Upper lobe of left lung (tissue), 4 donors: ENCODE results near the gene GPD1L.

Source experiments
- CTCF ChIP-seq, 6 experiments: fragments of 450-650 bp in 4 of 6; fragments of 200-600 bp in 2 of 6; sonication (generic) in 2 of 6; IDR thresholded peaks; one replicate each; pipeline ENCODE4 v1.5.1; 2016 to 2019; ENCODE audit warnings: antibody characterized with exemption in 6 of 6
- EP300 ChIP-seq, 4 donors: sonication (generic); formaldehyde crosslinking; IDR thresholded peaks; one replicate each; pipeline ENCODE4 v1.5.1; 2017; ENCODE audit warnings: antibody characterized with exemption in 4 of 4, control low read depth in 2 of 4
- POLR2AphosphoS5 ChIP-seq, 2 donors: sonication (generic); formaldehyde crosslinking; IDR thresholded peaks; one replicate each; pipeline ENCODE4 v1.5.1; 2017; ENCODE audit warnings: antibody characterized with exemption in 2 of 2

DNA sequence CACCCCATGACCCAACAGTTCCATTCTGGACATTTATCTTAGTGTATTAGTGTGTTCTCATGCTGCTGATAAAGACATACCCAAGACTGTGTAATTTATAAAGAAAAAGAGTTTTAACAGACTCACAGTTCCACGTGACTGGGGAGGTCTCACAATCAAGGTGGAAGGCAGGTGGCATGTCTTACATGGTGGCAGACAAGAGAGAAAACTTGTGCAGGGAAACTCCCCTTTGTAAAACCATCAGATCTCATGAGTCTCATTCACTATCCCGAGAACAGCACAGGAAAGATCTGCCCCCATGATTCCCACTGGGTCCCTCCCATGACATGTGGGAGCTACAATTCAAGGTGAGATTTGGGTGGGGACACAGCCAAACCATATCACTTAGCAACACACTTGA lies 21.6 kb upstream of the GPD1L start:
- TF ChIP-seq CTCF (IDR thresholded peaks at IDR 0.05) (no peak), EP300 (IDR thresholded peaks at IDR 0.05) (no peak), POLR2AphosphoS5 (IDR thresholded peaks at IDR 0.05) (no peak)
